ENCODE measurements around the gene MUC2. TPM values are rescaled to one million over a fixed set of nuclear protein-coding genes. Genes with fewer than 3 reads are reported as not detected.

Gene MUC2
- total RNA-seq, result not detected

GRCh38 chr11:1074244-1075221 is at the start of gene MUC2:
MUC2 (plus strand) TSS chr11:1074874.
- DNase-seq, result no peak

- no peak for DNase-seq
Measured at GRCh38 chr11:1025410-1026162, 49.1 kb upstream of the MUC2 start.

GRCh38 chr11:1026163-1026450 is 48.6 kb upstream of the MUC2 start:
- no peak for DNase-seq

- DNase-seq, result no peak
Measured at GRCh38 chr11:1026641-1027482, 47.8 kb upstream of the MUC2 start.

- no peak for DNase-seq
Measured at GRCh38 chr11:1027483-1028290, 47.0 kb upstream of the MUC2 start.

- DNase-seq, result no peak
Measured at GRCh38 chr11:1028291-1028540, 46.5 kb upstream of the MUC2 start.

GRCh38 chr11:1028616-1029015 is 46.1 kb upstream of the MUC2 start:
- no peak for DNase-seq

GRCh38 chr11:1029051-1029450 is 45.6 kb upstream of the MUC2 start:
- DNase-seq, result no peak

GRCh38 chr11:1029654-1030053 is 45.0 kb upstream of the MUC2 start:
- no peak for DNase-seq

- DNase-seq, result no peak
Measured at GRCh38 chr11:1030086-1030485, 44.6 kb upstream of the MUC2 start.

GRCh38 chr11:1030556-1030955 is 44.1 kb upstream of the MUC2 start:
- no peak for DNase-seq

GRCh38 chr11:1031121-1031899 is 43.4 kb upstream of the MUC2 start:
- no peak for DNase-seq

- no peak for DNase-seq
Measured at GRCh38 chr11:1032310-1032891, 42.3 kb upstream of the MUC2 start.

- DNase-seq, result no peak
Measured at GRCh38 chr11:1033016-1033798, 41.5 kb upstream of the MUC2 start.

GRCh38 chr11:1034001-1034400 is 40.7 kb upstream of the MUC2 start:
- no peak for DNase-seq

- no peak for DNase-seq
Measured at GRCh38 chr11:1034456-1035295, 40.0 kb upstream of the MUC2 start.

GRCh38 chr11:1035577-1036283 is 38.9 kb upstream of the MUC2 start:
- DNase-seq, result no peak

- DNase-seq, result no peak
Measured at GRCh38 chr11:1036303-1036923, 38.3 kb upstream of the MUC2 start, which contains the start of gene MUC6. MUC6 (minus strand) TSS chr11:1036718; CDS start chr11:1036655, 63 bp downstream.

All from effector CD4-positive, alpha-beta T cell (primary cell).